GM12864 (cell line): ENCODE measurements around the gene HOXD8.

ENCODE experiments used
- DNase-seq: peaks from one replicate; pipeline ENCODE4 v3.0.0-alpha.2; 2011; ENCODE audit warnings: low read depth
- H3K4me3 ChIP-seq: 2 replicates; pipeline ENCODE4 v1.5.1; 2011; ENCODE audit warnings: mild to moderate bottlenecking, low read depth, low read length, control low read depth
- CTCF ChIP-seq: IDR thresholded peaks from 2 replicates; pipeline ENCODE4 v1.5.1; 2011; ENCODE audit warnings: low read depth, mild to moderate bottlenecking, moderate library complexity, low read length, control low read depth, inconsistent platforms; ENCODE audit errors: missing control alignments

The HOXD8 gene

GRCh38 chr2:176171351-176172006, 42.0 kb downstream of the HOXD8 start:
- H3K4me3 ChIP-seq = no peak overlapping the region
- no peak for DNase-seq
- no peak for TF ChIP-seq CTCF

GRCh38 chr2:176172007-176172894, 42.7 kb downstream of the HOXD8 start:
- no peak for DNase-seq
- H3K4me3 ChIP-seq = no peak overlapping the region
- no peak for TF ChIP-seq CTCF

- no peak overlapping the region for H3K4me3 ChIP-seq
- DNase-seq = no peak
- no peak for TF ChIP-seq CTCF
These were observed 43.5 kb downstream of the HOXD8 start for GRCh38 chr2:176172895-176173566.

- no peak for TF ChIP-seq CTCF
- H3K4me3 ChIP-seq = no peak overlapping the region
- DNase-seq = no peak
These were observed 44.3 kb downstream of the HOXD8 start for GRCh38 chr2:176173567-176174381.

GRCh38 chr2:176174382-176174823, 44.9 kb downstream of the HOXD8 start:
- TF ChIP-seq CTCF = no peak
- DNase-seq = no peak
- no peak overlapping the region for H3K4me3 ChIP-seq
